Measurements from ENCODE around the gene CMTM5. TPM values are rescaled to one million over a fixed set of nuclear protein-coding genes. Genes with fewer than 3 reads are reported as not detected.

Gene CMTM5
- total RNA-seq, 1 donor from 2014 or later = 0.96 TPM

- TF ChIP-seq CTCF (IDR thresholded peaks at IDR 0.05) = no peak
- H3K27ac ChIP-seq = no peak overlapping the region
- no peaks in the 10 kb centered on the region for H3K4me1 ChIP-seq
- H3K27me3 ChIP-seq = no peaks in the 10 kb centered on the region
- ATAC-seq (no peak), DNase-seq (no peak)
- intact Hi-C loops (cut with DNase I) = no loop called here
- H3K36me3 ChIP-seq = no peaks in the 10 kb centered on the region
- H3K4me3 ChIP-seq = no peak overlapping the region
- H3K9me3 ChIP-seq = no peaks in the 10 kb centered on the region
Observed at GRCh38 chr14:23406725-23407355, 30.0 kb downstream of the CMTM5 start.

GRCh38 chr14:23407516-23408306 is 30.9 kb downstream of the CMTM5 start, which contains the start of gene MYH6:
Gene MYH6 (minus strand): TSS chr14:23408273. CDS start chr14:23407223, 1,050 bp downstream.
- intact Hi-C loops (cut with DNase I) = no loop called here
- no peak for ATAC-seq
- no peaks in the 10 kb centered on the region for H3K27me3 ChIP-seq

GRCh38 chr14:23408307-23408630 is 31.4 kb downstream of the CMTM5 start:
- Histone ChIP-seq H3K27me3 (no peaks in the 10 kb centered on the region), H3K27ac (no peak overlapping the region), H3K36me3 (no peaks in the 10 kb centered on the region), H3K4me3 (no peak overlapping the region), H3K4me1 (no peaks in the 10 kb centered on the region), H3K9me3 (no peaks in the 10 kb centered on the region)
- DNase-seq (no peak), ATAC-seq (no peak)
- intact Hi-C loops (cut with DNase I) = no loop called here
- TF ChIP-seq CTCF (IDR thresholded peaks at IDR 0.05) = no peak

More at GRCh38 chr14:23407516-23408306, 30.9 kb downstream of the CMTM5 start, which contains the start of gene MYH6:
- no peak within 1 kb of the TSS for H3K4me3 ChIP-seq
- DNase-seq = no peak
- H3K27ac ChIP-seq = no peak within 1 kb of the TSS
- H3K4me1 ChIP-seq = no peaks in the 10 kb centered on the region
- no peaks in the 10 kb centered on the region for H3K36me3 ChIP-seq
- no peaks in the 10 kb centered on the region for H3K9me3 ChIP-seq
- TF ChIP-seq CTCF (IDR thresholded peaks at IDR 0.05) = no peak

GRCh38 chr14:23409475-23409874 is 32.6 kb downstream of the CMTM5 start:
- no peak for TF ChIP-seq CTCF (IDR thresholded peaks at IDR 0.05)
- Histone ChIP-seq H3K9me3 (no peaks in the 10 kb centered on the region), H3K4me1 (no peaks in the 10 kb centered on the region), H3K36me3 (no peaks in the 10 kb centered on the region), H3K27ac (no peak overlapping the region), H3K4me3 (no peak overlapping the region), H3K27me3 (no peaks in the 10 kb centered on the region)
- ATAC-seq (no peak), DNase-seq (no peak)
- intact Hi-C loops (cut with DNase I) = no loop called here

GRCh38 chr14:23409966-23410635 is 33.3 kb downstream of the CMTM5 start:
- Histone ChIP-seq H3K4me1 (no peaks in the 10 kb centered on the region), H3K27me3 (no peaks in the 10 kb centered on the region), H3K4me3 (no peak overlapping the region), H3K9me3 (no peaks in the 10 kb centered on the region), H3K36me3 (no peaks in the 10 kb centered on the region), H3K27ac (no peak overlapping the region)
- no peak for ATAC-seq
- intact Hi-C loops (cut with DNase I) = no loop called here
- no peak for TF ChIP-seq CTCF (IDR thresholded peaks at IDR 0.05)
- no peak for DNase-seq
